ENCODE data around the gene PDE4B. TPM values are rescaled to one million over a fixed set of nuclear protein-coding genes. Genes with fewer than 3 reads are reported as not detected.
"Not testable (repeated sequence)": the region's sequence is repeated elsewhere in the genome, so short reads cannot be mapped to it uniquely, and the experiment has no call there.

Gene PDE4B
- total RNA-seq, 2 donors from 2014 or later, result 18.1 to 55.4 TPM

GRCh38 chr1:65963156-65963888, 170.6 kb downstream of the PDE4B start:
- intact Hi-C loops (cut with DNase I), result loop anchor here (5.0 kb wide), 1 partner anchor 484 kb away; no protein-coding TSS in a partner anchor
- Histone ChIP-seq H3K4me3 (no peak overlapping the region), H3K27me3 (replicated peaks; ENCODE audit: insufficient read depth) (no peaks in the 10 kb centered on the region), H3K27ac (no peak overlapping the region), H3K4me1 (replicated peaks) (peaks cover 4% of the 10 kb centered on the region), H3K9me3 (no peaks in the 10 kb centered on the region), H3K36me3 (no peaks in the 10 kb centered on the region)
- TF ChIP-seq POLR2AphosphoS5 (IDR thresholded peaks at IDR 0.05), result no peak
- no peak for TF ChIP-seq POLR2A (IDR thresholded peaks at IDR 0.05)
- no peak for TF ChIP-seq CTCF (IDR thresholded peaks at IDR 0.05)
- no peak for DNase-seq (ENCODE audit: low spot score)
- whole genome bisulfite sequencing, result 52% methylated on average over 6 of the region's 6 CpGs

DNA sequence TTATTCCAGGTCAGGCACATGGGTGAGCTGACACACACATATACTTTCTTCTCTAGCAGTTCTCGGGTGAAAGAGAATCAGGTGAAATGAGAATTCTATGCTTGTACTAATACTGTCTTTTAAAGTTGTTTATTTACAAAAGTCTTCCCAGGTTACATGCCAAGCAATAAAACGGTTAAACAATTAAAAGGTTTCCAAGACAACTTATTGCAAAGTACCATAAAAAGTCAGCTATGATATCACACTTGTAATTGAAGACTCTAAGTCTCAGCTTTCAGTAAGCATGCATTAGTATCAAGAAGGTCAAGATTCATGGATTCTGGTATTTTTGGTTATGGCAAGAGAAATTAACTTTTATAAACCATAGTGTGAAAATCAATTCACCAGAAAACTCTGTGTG, 171.4 kb downstream of the PDE4B start:
- TF ChIP-seq POLR2AphosphoS5 (IDR thresholded peaks at IDR 0.05), result no peak
- no peak for TF ChIP-seq CTCF (IDR thresholded peaks at IDR 0.05)
- no peak for TF ChIP-seq POLR2A (IDR thresholded peaks at IDR 0.05)
- H3K9me3 ChIP-seq, result no peaks in the 10 kb centered on the region
- no peak overlapping the region for H3K4me3 ChIP-seq
- no peaks in the 10 kb centered on the region for H3K27me3 ChIP-seq (replicated peaks; ENCODE audit: insufficient read depth)
- no peak overlapping the region for H3K27ac ChIP-seq
- H3K36me3 ChIP-seq, result no peaks in the 10 kb centered on the region
- peaks cover 4% of the 10 kb centered on the region for H3K4me1 ChIP-seq (replicated peaks)
- no peak for DNase-seq (ENCODE audit: low spot score)
- 16% methylated on average over 2 of the region's 2 CpGs for WGBS
- intact Hi-C loops (cut with DNase I), result loop anchor here (5.0 kb wide), 1 partner anchor 483 kb away; no protein-coding TSS in a partner anchor

- Histone ChIP-seq H3K4me1 (replicated peaks) (no peaks in the 10 kb centered on the region), H3K36me3 (no peaks in the 10 kb centered on the region), H3K9me3 (no peaks in the 10 kb centered on the region), H3K27ac (no peak overlapping the region), H3K27me3 (replicated peaks; ENCODE audit: insufficient read depth) (no peaks in the 10 kb centered on the region), H3K4me3 (no peak overlapping the region)
- intact Hi-C loops (cut with DNase I), result no loop called here
- TF ChIP-seq POLR2AphosphoS5 (IDR thresholded peaks at IDR 0.05), result no peak
- TF ChIP-seq CTCF (IDR thresholded peaks at IDR 0.05), result no peak
- no peak for TF ChIP-seq POLR2A (IDR thresholded peaks at IDR 0.05)
- no peak for DNase-seq (ENCODE audit: low spot score)
- 32% methylated on average over 6 of the region's 6 CpGs for WGBS
Observed at GRCh38 chr1:65965112-65965996, 172.7 kb downstream of the PDE4B start.

DNA sequence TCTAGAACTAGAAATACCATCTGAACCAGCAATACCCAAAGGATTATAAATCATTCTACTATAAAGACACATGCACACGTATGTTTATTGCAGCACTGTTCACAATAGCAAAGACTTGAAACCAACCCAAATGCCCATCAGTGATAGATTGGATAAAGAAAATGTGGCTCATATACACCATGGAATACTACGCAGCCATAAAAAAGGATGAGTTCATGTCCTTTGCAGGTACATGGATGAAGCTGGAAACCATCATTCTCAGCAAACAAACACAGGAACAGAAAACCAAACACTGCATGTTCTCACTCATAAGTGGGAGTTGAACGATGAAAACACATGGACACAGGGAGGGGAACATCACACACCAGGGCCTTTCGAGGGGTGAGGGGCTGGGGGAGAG, 174.8 kb downstream of the PDE4B start:
- H3K9me3 ChIP-seq; H3K27me3 ChIP-seq (replicated peaks; ENCODE audit: insufficient read depth); H3K4me3 ChIP-seq; H3K27ac ChIP-seq; DNase-seq (ENCODE audit: low spot score); intact Hi-C loops (cut with DNase I); H3K36me3 ChIP-seq; H3K4me1 ChIP-seq (replicated peaks): not testable (repeated sequence)
- WGBS, result 92% methylated on average over 4 of the region's 4 CpGs

- H3K4me1 ChIP-seq (replicated peaks), result no peaks in the 10 kb centered on the region
- intact Hi-C loops (cut with DNase I), result no loop called here
- H3K27me3 ChIP-seq (replicated peaks; ENCODE audit: insufficient read depth), result no peaks in the 10 kb centered on the region
- no peak for TF ChIP-seq POLR2AphosphoS5 (IDR thresholded peaks at IDR 0.05)
- no peak for TF ChIP-seq POLR2A (IDR thresholded peaks at IDR 0.05)
- TF ChIP-seq CTCF (IDR thresholded peaks at IDR 0.05), result no peak
- no peak overlapping the region for H3K4me3 ChIP-seq
- no peak for DNase-seq (ENCODE audit: low spot score)
- no peaks in the 10 kb centered on the region for H3K36me3 ChIP-seq
- no peak overlapping the region for H3K27ac ChIP-seq
- H3K9me3 ChIP-seq, result no peaks in the 10 kb centered on the region
- 87% methylated on average over 2 of the region's 2 CpGs for WGBS
Observed at GRCh38 chr1:65971547-65971946, 178.9 kb downstream of the PDE4B start.
